GM19467 (cell line): Measurements from ENCODE around the gene TRAF6.

ENCODE experiments used
- ATAC-seq: cut with Tn5 transposase; IDR thresholded peaks from one replicate; pipeline ENCODE4 v1.9.1; 2021; ENCODE audit warnings: mild to moderate bottlenecking, moderate library complexity; ENCODE audit not compliant: unreplicated experiment

TRAF6 gene

DNA sequence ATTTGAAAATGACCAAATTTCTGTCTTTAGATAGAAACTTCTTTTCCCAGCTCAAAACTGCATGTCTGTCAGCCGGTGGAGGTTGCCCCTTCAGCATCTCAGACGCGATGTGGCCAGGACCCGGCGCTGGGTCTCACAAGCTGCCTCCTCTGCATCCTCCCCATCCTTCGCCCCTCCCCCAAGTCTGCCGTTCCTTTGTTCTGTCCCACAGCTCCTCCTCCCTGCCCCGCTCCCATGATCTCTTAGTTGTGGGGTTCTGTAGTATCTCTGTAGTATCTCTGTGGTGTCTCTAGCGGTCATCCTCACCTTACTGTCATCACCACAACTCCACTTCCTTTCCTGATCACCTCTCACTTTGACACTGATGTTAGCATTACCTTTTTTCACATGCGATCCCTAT is 49.9 kb downstream of the TRAF6 start:
- ATAC-seq: no peak

DNA sequence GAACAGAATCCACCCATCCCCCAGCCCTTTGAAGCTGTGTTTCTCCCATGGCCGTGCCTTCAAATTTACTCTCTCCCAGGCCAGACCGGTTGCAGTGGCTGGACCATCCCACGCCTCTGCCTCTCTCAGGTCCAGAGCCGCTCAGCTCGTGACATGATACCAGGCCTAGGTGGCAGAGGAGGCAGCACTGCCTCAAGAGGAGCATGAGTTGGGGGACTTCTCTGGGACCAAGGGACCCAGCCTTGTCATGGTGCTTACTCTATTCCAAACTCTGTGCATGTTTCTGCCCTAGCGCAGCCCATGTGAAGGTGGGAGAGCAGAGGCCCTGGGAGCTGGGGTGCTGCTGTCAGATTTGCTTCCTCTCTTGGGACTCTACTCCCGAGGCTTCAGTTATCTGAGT is 51.0 kb downstream of the TRAF6 start:
- no peak for ATAC-seq

- ATAC-seq: no peak
Measured at GRCh38 chr11:36458129-36458915, 51.8 kb downstream of the TRAF6 start.

- ATAC-seq: no peak
Measured at GRCh38 chr11:36456156-36456555, 53.9 kb downstream of the TRAF6 start.

GRCh38 chr11:36455658-36456111 is 54.4 kb downstream of the TRAF6 start:
- ATAC-seq: no peak

- no peak for ATAC-seq
Measured at GRCh38 chr11:36454941-36455631, 55.0 kb downstream of the TRAF6 start.

DNA sequence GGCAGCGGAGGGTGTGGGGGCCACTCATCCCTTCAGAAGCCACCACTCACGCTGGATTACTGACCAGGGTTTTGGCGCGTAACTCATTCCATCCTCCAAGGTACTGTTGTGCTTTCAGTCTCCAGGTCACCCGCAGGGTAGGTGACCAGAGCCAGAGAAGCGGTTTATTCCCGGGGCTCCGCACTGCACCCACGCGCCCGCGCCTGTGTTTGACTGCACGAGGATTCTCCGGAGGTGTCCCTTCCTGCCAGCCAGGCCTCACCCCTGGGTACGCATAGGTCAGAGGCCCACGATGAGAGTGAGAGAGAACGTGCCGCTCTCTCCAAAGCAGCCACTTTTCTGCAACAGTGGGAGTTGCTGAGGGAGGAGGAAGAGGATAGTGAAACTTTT is 55.5 kb downstream of the TRAF6 start:
- ATAC-seq: no peak

DNA sequence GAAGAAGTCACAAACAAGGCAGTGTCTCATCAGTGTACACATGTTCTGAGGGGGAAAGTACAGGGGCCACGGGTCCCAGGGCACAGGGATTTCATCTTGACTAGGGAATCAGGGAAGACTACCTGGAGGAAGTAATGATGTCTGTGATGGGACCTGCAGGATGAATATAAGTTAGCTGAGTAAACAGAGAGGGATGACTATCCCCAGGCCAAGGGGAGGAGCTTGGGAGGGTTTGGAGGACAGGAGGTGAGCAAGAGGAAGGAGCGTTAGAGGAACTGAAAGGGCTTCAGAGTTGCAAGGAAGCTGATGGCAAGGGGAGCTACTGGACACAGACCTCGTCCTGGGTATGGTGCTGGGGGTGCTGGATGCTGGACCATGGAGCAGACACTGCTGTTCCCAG is 56.4 kb downstream of the TRAF6 start:
- ATAC-seq: no peak

DNA sequence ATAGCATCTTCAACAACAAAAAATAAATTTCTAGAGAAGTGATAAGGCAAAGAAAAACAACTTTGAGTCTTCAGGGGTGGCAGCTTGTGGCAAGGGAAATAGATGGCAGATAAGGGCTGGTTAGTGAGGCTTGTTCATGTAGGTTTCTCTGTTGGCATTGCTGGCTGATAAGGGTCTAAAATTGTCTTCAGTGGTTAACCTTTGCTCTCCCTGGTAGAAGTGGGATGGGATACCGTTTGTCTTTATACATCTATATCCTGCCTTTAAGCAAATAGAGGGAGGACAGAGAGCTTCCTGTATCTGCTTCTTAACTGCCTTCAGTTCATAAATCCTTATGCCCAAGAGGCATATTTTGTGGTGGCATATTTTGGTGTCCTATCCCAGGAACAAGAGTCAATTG is 57.1 kb downstream of the TRAF6 start:
- ATAC-seq: no peak

GRCh38 chr11:36452236-36452940 is 57.7 kb downstream of the TRAF6 start:
- no peak for ATAC-seq

DNA sequence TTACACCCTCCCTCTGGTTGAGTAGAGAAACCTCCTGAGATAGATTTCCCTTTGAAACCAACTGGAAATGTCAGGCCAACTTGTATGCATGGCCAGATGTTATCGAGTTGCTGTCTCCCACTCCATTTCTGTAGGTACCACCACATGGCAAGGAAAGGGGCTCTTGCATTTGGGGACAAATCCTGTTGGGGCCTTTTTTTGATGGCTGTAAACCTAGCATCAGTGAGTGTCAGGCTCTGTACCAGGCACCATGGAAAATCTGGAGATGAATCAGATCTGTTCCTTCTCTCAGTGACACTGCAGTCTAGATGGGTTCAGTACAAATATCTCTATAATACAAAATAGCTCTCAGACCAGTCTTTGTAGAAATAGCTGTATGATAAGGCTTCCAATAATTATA is 58.4 kb downstream of the TRAF6 start:
- ATAC-seq: no peak

- no peak for ATAC-seq
Measured at GRCh38 chr11:36451045-36451444, 59.0 kb downstream of the TRAF6 start.

DNA sequence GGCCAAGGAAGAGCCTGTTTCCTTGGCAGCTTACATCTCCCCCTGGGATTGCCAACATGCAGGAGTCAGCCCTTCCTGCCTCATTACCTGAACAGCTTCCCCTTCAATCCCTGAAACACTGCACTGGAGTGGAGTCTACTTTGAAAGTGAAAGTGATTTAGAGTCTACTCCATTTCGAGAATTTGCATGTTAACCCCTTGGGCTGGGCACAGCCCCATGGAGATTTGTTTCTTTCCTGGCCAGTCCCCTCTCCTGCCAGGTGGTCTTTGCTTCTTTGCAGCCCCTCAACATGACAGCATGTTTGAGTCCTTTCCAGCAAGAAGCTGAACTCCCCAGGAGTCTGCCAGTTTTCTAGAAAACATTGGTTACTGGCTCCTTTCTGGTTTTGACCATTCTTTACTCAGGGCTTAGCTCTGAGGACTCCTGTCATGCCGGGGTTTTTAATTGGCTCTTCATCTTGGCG is 59.9 kb downstream of the TRAF6 start:
- no peak for ATAC-seq

DNA sequence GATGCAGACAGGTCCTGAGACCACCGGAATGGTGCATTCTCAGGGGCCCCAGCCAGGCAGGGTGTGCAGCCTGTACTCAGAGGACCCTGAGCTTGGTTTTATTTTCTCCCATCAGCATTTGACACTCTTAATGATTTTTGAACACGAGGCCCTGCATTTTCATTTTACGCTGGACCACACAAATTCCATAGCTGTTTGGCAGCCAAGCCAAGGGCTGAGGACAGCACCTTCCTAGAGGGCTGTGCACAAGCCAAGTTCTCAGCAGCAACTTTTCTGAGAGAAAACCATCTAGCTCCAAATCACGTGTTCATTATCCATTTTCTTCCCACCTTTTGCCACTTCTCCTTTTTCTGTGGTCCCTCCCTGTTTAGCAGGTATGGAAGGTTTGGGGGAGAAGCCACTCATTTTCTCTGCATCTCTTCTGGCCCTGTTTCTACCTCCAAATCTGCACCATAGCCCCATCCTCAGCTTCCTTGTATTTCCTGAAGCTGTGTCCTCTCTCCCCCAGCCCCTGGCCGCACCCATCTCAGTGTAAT is 60.4 kb downstream of the TRAF6 start:
- ATAC-seq: no peak

- ATAC-seq: no peak
Measured at GRCh38 chr11:36447947-36448346, 62.1 kb downstream of the TRAF6 start.

DNA sequence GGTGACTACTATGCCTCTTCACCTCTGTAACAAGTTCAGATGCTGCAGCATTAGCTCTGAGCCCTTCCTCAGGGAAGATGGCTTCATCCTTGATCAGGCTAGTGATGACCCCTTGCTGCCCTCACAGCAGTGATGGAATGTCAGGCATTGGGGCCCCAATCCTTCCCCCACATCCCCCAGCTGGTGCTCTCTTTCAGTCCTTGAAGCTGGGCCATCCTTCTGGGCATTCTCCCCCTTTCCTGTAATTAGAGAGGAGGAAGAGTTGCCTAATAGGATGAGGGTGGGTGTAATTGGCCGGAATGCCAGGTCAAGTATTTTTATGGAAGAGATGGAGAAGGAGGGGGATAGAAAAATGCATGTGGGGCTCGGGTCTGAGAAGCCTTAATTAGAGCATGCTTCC is 62.6 kb downstream of the TRAF6 start:
- ATAC-seq: no peak

GRCh38 chr11:36446135-36446534 is 63.9 kb downstream of the TRAF6 start:
- no peak for ATAC-seq

- ATAC-seq: no peak
Measured at GRCh38 chr11:36443661-36444060, 66.4 kb downstream of the TRAF6 start.

DNA sequence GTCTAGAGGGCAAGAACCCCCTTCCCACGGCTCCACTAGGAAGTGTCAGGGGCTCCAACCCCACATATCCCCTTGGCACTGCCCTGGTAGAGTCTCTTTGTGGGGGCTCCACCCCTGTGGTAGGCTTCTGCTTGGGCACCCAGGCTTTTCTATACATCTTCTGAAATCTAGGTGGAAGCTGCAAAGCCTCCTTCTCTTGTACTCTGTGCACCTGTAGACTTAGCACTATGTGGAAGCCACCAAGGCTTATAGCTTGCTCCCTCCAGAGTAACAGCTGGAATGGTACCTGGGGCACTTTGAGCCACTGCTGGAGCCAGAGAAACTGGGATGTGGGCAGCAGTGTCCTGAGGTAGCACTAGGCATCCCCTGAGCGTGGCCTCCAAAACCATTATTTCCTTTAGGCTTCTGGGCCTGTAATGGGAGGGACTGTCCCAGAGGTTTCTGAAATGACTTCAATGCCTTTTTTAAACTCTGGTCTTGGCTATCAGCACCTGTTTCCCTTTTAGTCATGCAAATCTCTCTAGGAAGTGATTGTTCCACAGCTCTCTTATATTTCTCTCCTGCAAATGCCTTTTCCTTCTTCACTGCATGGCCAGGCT is 68.4 kb downstream of the TRAF6 start:
- peak; percentile 77 for ATAC-seq

GRCh38 chr11:36438126-36438525 is 71.9 kb downstream of the TRAF6 start:
- ATAC-seq: no peak

GRCh38 chr11:36437413-36437812 is 72.7 kb downstream of the TRAF6 start:
- no peak for ATAC-seq
